NCI-H446 treated with DMSO at 0.1 percent for 48 hours (cell line): ENCODE data around the gene MAML3.

ENCODE experiments used
- DNase-seq: peaks from one replicate; lab custom pipeline; 2025; lab: John Stamatoyannopoulos, UW

Gene MAML3

DNA sequence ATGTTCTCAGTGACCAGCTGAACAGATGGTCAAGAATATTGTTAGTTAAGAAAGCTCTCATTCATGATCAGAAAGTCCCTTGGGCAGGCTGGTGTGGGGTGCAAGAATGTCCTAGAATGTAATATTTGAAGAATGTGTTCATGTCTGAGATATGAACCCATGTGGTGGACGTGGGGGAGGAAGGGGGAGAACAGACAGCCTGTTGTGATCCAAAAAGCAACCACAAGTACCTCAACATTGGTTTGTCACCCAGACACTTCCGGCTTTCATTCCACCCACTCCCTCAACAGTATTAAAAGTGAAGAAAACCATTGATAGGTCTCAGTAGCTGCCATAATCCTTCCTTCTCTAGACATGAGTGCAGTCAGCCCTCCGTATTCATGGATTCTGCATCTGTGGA is 82.2 kb downstream of the MAML3 start:
- DNase-seq, result no peak

DNA sequence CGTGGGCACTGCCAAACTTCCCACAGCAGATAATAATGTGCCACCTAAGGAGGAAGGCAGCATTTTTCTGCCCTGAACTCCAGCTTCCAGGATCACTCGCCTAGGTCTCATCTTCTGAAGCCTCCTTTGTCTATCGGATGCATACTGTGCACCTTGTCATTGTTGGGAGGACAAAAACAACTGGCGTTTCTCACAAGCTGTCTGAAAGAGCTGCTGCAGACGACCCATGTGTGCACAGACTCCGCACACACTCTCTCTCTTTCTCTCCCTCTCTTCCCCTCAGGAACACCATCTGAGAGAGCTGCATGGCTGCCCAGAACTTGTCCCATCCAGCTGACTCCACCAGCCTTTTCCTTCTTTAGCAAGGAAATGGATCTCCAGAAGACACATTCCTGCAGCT is 83.0 kb downstream of the MAML3 start:
- no peak for DNase-seq

DNA sequence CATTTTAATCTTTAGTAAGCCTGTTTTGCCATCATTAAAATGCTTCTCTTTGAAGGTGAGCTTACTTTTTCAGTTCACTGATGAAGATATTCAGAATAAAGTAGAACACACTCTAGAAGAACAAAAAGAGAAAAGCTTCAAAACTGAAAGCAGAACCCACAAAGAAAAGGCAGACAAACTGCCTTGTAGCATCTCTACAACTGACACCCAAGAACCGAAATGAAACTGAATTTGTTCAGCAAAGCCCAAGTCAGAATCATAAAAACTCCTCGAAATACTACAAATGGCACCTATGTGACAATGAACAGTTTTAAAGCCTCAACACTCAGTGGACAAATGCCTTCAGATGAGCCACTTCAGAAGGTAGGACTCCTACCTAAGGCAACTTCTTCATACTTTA is 83.6 kb downstream of the MAML3 start:
- DNase-seq, result no peak

DNA sequence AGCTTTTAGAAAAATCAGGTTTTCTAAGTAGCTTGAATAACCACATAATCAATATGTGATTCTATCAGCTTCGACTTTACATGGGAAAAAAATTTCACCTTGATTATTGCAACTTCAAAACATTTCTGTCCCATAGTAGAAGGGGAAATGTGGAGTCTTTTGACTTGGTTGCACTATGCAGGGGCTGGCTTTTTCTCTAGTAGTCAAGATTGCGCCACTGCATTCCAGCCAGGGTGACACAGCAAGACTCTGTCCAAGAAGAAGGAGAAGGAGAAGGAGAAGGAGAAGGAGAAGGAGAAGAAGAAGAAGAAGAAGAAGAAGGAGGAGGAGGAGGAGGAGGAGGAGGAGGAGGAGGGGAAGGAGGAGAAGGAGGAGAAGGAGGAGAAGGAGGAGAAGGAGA is 84.9 kb downstream of the MAML3 start:
- no peak for DNase-seq

DNA sequence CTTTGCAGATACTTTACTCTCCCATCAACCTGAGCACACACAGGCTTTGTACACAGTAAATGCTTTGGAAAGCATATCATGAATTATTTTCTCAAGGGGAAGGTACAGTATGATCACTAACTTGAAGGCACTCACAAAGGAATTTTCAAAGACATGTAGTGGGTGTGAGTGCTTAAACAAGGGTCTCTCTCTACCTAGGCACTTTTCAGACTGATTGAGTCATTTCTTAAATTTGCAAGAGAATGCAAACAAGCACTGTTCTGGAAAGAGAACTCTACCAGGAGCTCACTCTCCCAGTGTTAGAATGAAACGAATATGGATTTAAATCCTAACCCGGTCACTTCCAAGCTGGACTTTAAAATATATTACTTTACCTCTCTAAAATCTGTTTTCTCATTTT is 85.7 kb downstream of the MAML3 start:
- no peak for DNase-seq

DNA sequence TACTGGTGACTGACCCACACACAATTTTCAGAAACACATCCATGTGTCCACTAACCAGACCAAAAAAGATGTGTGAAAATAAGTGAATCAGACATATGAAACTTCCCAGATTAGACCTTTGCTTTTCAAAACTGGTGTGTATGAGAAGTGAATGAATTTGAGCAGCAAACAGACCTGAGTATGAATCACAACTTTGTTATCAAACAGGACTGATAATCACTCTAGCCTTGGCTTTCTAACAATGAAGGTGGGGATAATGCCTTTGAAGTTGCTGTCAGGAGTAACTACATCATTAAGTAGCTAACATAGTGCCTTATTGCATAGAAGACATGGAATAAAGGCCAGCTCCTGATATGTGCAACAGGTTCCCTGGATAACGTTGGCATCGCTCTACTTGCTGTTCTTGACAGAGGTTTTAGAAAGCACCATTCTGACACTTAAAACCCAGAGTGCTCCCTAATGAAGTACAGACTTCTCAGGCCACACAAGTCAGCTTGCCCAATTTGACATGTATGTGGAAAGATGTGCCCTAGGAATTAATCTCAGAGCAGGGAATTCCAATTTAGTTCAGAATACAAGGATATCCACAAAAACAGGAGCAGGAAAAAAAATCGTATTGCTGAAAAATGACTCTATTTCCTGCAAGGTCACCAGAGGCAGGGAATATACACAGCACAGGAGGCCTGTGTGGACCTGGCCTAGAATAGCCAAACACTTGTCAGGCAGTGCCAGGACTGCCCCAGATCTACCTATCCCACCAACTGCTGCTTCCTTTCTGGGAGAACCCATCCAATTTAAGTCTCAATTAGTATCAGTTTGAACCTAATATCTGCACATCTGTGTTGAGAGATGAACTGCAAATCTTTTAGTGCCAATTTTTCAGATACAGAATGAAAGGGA is 87.7 kb downstream of the MAML3 start:
- DNase-seq, result no peak

DNA sequence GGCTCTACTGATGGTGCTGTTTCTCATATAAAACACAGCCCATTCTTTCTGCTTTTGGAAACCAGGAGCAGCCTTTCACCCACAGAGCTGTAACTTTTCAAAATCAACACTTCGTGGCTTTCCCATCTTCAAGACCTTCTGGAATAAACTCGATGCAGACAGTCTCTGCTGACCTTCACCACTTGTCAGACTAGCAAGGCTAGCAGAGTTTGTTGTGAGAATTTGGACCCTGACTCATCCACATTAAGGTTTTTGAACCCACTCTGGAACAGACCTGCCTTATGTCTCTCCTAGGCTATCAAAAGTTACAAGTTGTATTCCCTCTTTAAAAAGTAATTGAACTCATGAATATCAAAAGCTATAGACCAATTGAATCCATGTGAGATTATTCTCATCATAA is 88.6 kb downstream of the MAML3 start:
- DNase-seq, result no peak

DNA sequence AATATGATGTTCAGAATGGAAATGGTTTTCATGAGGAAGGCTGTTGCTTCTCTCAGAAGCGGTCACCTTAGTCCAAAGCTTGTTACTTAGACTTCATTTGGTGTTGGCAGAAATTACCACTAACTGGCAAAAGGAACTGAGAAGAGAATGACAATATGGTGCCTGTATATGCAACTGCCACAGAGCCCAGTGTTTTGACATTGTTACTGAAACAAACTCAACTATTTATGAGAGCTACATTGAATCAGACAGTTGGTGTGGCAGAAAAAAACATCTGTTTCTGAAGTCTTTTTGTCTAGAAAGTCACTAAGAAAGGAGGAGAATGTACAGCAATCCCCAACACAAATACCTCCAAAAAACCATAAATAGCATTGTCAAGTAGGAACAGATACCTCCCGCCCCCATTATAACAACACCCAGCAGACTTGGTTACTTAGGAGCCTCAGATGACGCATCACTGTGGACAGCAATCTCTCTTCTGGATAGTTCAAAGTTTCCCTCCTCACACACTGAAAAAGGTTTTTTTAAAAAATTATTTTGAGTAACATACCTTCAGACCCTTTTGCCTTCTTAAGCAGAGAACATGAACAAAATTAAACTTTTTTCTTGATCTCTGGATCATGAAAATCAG is 92.2 kb downstream of the MAML3 start:
- DNase-seq, result no peak

DNA sequence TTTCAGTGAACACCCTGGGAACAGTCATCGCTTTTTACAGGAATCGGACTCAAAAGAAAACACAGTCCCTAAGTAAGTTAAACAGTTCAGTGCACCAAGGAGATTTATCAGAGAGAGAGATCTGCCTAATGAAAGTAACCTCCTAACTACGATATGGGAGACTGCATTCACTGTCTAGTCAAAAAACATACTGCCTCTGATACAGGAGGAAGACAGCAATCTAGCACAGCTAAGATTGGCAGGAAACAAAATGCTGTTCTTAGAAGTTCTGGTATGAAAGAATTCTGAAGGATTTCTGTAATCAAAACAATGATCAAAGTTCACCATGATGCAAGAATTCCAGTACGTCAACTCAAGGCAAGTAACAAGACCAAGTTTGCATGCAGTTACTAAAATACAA is 92.8 kb downstream of the MAML3 start:
- no peak for DNase-seq

DNA sequence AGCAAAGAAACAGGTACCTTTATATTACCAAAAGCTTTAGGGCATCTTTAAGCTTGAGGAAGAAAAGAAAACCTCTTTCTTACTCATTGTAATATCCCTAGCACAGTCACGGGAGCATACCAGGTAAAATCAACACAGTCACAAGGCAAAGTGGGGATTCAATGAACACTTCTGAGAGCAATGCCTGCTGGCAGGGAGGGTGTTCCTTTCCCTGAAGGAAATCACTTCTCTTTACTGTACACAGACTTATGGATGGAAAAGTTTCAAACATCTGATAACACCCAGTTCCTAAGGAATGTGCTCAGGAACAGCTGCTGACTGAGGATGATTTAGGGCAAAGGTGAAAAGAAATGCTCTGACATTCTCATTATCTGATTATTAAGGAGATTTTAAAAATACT is 94.8 kb downstream of the MAML3 start:
- DNase-seq, result no peak

DNA sequence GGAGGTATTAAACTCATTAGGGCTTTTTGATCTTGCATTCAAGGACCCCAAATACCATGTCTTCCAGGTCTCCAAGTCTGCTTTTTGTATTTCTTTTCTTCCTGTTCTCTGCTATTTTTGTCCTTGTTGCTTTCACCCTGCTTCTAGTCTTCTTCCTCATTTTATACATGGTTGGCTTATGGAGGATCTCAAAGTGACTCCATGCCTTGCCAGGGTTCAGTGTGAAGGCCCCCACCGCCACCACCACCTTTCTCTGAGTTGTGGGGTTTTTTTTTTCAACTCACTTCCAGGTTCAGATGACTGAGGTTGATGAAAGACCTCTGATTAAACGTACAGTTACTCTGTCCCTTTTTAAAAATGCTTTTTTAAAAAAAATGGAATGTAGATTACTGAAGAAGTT is 96.3 kb downstream of the MAML3 start:
- DNase-seq, result no peak

DNA sequence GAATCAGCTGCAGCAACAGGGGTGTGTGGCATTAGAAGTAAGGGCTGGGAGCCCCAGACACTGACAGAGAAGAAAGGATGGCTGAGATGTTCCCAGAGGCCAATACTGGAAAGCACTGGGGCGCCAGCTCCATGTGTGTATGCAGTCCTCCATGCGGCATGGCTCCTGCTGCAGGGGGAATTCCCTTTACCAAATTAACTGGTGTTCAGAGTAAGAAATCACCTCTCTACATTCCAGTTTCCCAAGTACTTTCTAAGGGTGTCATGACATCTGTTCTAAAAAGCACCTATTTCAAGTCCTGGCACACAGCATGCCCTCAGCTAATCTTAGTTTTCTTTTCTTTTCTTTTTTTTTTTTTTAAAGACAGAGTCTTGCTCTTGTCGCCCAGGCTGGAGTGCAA is 98.0 kb downstream of the MAML3 start:
- no peak for DNase-seq

DNA sequence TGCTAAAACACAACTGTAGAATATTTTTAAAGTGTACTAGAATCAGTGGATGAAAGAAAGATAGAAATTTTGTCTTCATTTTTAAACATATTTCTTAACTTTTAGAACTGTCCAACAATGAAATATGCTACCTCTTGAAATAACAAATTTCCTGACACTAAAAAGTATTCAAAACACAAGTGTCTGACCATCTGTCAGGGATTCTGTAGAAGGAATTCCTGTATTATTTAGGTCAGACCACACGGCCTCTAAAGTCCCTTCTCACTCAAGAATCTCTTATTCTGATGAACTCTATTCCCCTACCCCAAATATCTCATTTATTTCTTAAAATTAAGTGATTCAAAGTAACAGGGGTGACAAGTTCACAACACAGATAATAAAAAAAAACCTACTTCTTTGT is 99.1 kb downstream of the MAML3 start:
- DNase-seq, result no peak

DNA sequence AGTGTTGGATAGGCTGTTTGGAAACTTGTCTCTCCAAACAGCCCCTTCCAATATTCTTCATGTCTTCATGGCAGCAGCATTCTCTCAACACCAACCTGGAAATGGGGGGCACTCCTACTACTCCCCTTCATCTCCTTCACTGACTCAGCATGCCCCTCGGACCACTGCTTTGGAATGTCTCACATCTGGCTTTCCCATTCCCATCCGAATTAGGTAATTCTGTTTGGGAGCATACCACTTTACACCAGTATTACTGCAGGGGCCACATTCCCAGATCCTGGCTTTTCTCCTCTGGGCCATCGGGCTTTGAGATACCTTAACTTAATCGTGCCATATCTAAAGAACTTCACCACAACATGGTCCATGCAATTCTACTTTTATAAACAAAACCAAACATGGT is 100.8 kb downstream of the MAML3 start:
- DNase-seq, result no peak

DNA sequence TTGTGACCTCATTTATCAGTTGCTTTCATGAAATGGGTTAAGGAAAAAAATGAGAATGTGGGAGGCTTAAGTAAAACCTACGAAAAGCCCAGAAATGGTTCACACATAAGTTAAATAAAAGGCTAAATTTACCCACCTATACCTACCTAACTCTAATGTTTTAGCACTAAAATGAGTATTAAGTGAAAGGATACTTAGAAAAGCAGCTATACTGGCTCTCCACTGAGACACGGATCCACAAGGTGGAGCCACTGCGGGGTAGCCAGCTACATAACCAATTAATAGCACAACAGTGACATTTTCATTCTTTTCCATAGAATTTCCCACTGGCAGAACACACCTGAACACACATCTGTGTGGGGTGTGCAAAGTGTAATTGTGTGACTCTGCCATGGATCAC is 101.9 kb downstream of the MAML3 start:
- DNase-seq, result no peak

DNA sequence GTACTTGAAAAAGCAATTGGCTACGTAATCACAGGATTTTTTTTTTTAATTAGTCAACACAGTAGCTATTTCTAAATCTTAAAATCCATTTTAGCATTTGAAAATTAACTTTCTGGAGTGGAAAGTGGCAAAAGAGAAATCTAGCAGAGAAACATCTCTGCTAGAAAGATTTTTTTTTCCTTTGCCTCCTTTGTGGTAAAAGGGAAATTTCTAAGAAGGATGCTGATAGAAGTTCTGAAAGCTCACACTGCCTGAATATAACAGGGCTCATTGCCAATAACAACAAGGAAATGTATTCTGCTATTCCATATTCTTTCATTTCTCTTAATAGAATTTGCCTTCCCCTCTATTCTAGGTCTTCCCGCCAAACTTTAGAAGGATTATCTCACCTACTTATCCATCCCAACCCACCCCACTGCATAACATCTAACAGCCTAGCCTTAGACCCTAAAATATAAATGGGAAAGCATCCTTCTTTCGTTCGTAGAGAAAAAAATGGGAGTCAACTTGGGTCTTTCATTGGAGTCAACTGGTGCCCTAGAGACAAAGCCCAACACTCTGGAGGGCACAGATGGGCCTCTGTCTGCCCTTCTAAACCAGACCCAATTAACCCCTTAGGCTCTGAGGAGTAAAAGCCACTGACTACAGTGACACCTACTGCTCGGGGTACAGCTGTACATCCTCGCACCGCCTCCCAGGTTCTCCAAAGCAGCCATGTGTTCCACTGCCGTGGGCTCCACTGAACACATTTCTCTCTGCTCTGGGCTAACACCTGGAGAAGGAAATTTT is 103.9 kb downstream of the MAML3 start:
- peak; percentile 87 for DNase-seq

DNA sequence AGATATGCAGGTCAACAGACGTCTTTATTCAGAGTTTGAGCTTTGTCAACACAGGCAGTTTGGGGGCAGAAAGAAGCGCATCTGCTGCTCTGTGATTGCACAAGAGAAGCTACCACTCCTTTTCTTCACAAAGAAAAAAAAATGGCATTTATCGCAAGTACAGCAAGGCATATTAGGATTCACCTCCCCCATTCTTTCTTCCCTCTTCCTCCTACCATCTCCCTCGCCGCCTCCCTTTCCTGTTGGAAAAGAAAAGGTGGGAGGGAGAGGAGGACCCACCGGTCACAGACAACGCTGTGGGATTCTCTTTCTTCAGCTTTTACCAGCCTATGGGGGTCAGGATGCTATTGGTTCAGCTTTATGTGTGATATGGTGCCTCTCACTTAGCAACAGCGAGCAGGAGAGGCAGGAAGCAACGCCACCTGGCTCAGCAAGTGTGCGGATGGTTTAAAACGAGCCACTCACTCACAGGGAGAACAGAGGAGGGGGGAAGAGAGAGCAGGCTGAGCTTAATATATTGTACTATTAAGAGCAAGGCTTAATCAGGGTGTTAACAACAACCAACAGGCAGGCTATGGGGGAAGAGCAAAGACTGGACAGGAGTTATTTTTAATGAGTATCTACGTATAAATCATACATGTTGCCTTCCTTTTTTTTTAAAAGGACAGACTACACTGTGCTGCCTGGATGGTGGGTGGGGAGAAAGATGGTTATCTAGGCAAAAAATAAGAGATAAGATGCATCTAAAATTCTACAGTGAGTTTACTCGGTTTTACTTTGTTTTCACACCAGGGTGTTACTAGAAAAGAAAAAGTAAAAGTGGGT is 104.7 kb downstream of the MAML3 start:
- peak; percentile 87 for DNase-seq

DNA sequence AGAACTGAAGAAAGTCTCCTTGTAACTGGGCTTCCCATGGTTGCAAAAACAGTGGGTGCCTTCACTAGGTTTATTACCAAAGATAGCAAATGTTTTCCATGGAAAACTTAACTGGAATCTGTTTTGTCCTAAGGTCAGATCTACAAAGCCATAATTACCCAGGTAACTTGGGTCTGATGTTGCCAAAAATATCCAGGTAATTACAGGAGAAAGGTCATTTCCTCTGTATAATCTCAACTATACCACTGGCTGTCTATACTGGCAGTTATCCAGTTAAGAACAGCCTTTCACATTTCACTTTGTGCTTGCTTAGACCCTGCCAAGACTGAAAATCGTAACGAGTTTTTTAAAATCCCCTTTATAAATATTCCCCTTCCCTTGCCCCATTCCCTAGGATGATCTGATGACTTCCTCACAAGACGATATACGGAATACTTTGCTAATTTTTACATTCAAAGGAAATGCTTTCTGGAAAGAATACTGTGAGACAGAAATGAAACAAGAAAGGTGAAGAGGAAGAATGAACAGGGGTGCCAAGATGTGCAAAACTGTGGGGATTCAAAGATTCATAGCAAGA is 105.5 kb downstream of the MAML3 start:
- DNase-seq, result no peak

DNA sequence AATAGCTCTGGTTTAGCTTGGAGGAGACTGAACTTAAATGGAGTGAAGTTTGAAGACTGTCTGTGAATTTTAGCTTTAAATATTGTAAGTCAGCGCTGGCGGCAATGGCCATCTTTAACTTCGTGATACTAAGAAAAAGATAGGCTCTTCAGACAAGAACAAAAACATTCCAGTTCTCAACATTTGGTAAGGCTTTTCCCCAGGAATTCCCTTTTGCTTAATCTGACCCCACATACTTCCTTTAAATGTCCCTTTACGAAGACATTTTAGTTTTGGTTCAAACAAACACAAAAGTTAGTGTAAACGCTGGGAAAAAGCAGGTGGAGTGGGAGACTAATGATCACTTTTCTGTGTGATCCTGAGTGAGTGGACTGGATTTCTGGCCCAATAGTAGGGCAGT is 106.2 kb downstream of the MAML3 start:
- DNase-seq, result no peak

DNA sequence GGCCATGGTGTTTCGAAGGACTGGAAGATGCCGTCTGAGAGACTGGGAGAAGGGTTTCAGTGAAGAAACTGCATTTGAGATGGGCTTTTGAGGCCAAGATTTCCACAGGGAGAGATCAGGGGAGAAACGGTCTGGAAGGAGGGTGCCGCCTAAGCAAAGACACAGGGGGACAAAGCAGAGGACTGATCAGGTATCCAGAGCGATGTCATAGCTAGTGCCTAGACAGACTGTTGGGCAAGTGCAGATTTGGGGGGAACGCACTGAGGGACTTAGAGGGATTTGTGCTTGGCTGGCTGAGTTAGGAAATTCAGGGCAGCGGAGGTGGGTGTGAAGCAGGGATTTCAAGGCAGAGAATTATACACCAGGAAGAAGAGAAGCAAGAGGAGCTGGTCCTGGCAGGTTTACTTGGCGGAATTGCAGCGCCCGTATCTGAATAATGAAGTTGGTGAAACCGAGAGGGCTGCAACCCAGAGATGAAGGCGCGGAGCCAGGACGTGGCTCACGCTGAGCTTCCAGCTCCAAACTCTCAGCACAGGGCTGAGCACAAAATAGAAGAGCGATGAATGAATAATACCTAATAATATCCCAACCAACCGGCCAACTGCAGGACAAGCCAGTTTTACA is 106.9 kb downstream of the MAML3 start:
- DNase-seq, result peak; percentile 52

DNA sequence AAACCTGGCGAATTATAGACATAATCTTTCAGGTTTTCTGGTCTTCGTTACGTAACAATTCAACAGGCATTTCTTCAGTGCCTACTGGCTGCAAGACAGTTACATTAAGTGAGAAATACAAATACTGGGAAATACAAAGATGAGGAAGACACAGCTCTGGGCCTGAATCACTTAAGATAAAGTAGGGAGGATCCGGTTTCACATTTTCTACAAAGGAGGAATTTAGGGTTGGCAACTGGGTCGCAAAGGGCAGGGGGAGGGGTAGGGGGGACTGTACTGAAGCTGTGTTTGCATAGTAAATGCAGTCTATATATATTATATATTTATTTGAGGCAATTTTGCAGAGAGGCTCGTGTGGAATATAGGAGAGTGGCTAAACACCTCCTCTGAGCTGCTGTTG is 107.4 kb downstream of the MAML3 start:
- DNase-seq, result no peak
